ENCODE measurements around the gene ARHGAP31.
A peak's percentile ranks its signal among the peaks of the same experiment; 100 is the strongest.
"Not testable (repeated sequence)": the region's sequence is repeated elsewhere in the genome, so short reads cannot be mapped to it uniquely, and the experiment has no call there.

Gene ARHGAP31

DNA sequence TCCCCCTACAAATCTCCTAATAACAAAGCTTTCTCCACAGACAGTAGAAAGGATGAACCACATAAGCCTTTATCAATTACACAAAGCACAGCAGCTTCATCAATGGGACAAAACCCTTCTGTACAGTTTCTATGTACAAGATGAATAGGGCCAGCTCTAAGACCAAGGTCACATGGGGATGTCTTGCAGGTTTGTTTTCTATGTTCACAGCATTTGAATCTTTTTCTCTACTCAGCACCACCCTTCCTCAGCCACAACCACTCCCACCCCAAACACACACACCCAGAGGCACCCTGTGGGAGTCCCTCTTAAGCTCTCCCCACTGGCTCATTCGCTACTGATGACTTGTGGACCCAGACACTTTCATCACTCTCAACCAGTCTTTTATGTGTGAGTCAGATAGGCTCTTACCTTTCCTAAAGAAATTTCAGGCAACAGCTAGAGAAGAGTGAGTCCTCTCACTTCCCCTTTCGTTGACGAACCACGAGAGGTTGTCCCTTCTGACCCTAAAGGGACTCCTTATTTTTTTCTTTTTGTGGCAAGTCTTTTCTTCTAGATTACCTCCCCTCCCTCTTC is 57.9 kb downstream of the ARHGAP31 start:
- DNase-seq: peak; percentile 35

DNA sequence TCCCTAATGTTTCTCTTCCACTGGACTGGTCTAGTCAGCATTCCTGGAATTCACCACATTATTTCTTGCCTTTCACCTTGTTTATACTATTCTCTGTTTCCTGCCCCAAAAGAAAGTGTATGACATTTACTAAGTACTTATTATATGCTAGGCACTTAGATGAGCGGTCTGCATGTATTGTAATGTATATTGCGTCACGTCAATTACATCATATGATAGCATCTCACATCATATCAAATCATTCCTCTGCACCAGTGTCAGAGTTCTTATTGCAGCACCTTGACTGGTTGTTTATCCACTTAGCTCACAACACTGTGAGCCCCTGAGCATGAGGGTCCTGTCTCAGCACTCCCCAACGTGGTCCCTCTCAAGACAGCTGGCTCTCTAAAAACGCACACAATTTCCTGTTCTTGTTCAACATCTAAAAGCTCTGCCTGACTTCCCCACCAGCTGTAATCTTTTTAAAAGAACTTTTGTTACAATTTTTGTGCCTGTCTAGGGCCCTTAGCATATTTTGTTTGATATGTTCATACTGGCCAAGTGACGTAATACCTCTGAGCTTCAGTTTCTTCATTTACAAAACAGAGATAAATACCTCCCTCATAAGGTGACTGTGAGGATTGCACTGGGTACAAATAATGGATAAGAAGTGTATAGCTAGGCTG is 58.8 kb downstream of the ARHGAP31 start:
- peak; percentile 55 for DNase-seq

DNA sequence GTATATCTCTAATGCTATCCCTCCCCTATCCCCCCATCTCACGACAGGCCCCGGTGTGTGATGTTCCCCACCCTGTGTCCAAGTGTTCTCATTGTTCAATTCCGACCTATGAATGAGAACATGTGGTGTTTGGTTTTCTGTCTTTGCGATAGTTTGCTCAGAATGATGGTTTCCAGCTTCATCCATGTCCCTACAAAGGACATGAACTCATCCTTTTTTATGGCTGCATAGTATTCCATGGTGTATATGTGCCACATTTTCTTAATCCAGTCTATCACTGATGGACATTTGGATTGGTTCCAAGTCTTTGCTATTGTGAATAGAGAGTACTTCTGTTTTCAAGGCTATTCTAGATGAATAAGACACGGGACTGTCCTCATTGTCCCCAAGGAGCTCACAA is 61.4 kb downstream of the ARHGAP31 start:
- not testable (repeated sequence) for DNase-seq

DNA sequence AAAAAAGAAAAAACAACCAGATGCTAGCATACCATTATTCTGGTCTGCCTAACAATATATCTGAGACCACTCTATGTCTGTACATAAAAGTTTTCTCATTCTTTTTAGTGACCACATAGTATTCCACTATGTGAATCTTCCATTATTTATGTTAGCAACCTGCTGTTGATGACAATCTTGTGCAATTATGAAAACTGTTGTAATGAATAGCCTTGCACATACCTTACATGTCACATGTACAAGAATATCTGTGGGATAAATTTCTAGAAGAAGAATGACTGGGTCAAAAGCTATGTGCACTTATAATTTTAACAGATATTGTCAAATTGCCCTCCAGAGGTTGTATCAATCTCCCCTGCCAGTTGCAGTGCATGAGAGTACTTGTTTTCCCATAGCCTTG is 62.5 kb downstream of the ARHGAP31 start:
- DNase-seq: no peak

DNA sequence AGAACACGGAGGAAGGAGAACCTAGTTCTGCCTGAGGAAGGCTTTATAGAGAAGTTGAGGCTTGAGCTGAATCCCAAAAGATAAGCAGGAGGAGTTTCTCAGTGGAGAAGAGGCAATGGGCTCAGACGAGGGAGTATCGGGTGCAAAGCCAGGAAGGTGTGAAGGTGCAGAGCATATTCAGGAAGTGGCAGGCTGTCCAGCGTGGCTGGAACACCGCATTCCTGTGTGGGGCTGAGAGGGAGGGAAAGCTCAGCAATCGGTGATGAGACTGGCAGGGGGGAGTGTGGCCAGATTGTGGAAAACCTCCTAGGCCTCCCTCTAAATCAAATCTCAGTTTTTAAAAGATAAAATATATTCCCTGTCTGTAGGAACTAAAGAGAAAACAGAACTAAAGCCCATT is 63.0 kb downstream of the ARHGAP31 start:
- DNase-seq: no peak

DNA sequence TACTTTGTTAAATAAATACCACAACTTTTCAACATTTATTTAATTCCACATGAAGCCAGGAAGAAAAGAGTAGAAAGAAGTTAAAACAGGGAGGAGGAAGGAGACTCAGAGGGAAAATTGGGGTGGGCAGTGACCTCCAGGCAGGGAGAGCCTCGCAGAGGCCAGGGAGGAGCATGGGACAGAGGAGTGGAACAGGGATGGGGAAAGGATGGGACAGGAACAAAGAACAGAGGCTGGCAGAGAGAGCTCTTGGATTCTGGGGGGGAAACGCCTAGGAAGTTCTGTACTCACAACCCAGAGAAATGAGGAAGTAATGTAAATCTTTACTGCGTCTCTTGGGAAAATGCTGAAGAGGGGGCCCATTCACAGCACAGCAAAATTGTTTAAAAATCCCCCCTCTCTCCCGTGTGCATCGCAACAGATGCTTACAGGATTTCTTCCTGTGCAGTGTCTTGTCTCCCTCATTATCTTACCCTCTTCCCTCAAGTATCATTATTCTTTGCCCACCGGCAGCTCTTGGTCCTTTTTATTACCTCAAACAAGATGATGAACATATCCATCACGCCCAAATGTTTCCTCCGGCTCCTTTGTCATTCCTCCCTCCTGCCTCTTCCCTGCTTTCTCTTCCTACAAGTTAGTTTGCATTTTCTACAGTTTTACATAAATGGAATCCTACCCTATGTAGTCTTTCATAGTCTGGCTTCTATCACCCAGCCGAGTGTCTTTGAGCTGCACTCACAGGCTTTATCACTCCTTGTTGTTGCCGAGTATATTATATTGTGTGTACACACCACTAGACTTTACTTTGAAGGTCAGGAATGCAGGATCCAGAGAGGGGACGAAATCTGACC is 65.5 kb downstream of the ARHGAP31 start:
- no peak for DNase-seq

DNA sequence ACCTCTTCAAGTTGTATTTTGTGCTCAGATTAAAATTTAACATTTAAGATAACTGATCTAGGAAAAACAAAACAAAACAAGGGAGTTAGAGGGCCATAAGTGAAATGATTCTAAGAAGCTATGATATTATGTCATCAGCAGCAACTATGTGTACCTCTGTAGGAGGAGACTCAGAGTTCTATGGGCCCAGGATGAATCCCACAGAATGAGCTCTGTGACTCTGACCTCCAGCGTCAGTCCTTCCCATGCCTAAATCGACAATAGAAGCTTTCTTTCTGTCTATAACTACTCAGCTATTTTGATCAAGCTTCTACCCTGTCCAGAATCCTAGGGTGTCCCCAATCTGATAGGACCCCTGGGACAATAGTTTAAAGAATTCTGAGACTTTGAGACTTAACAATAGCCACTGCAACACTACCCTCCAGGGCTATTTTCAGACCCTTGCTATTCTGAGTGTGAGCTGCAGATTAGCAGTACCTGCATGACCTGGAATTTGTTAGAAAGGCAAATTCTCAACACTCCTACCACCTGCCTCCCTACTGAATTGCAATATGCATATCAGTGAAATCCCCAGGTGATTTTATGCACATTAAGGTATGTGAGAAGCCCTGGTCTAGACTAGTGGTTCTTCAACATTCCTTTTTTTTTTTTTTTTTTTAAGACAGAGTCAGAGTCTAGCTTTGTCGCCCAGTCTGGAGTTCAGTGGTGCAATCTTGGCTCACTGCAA is 66.7 kb downstream of the ARHGAP31 start:
- no peak for DNase-seq

DNA sequence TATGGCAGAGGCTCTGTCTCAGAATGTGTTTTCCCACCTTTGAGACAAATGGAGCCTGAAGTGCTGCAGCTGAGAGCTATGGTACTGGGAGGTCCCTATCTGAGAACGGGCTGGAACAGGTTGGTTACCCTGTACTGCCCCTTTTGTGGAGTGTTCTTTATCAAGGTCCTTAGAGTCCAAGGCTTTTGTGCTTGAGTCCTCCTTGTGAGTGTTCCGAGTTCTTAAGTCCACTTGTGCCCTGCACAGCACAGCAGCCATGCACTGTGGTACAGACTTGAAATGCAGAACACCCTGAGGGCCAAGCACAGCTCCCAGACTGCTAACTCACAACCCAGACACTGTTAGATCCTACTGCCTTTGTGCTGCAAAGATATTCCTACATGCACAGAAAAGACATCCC is 67.8 kb downstream of the ARHGAP31 start:
- DNase-seq: no peak

DNA sequence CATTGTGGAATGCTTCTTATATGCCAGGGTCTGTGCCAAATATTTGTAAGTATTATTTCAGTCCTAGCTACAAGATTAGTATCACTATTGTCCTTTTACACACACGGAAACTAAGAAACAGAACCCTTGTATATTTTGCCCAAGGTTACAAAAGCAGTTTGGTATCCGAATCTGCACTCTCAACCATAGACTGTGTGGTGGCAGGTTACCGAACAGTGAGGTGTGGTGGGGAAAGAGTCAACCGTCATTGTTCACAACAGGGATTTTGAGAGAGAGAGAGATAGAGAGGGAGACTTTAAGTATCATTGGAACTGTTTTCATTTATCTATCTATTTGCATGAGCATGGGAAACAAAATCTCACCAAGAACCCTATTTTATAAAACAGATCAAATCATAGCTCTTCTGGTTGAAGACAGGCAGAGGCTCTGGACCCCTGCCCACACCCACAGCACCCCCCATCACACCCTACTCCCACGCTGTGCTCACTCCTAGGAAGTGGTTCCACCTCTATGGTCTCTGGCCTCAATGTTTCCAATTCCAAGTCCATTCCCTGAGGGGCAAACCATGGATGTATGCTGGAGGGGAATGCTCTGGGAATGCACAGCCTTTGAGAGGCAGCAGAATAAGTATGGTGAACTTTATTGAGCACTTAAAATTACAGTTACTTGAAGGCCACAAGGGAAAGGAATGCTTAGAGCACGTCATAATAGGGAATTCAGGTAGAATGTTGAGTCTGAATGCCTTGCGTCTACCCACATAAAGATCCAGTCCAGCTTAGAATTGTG is 69.0 kb downstream of the ARHGAP31 start:
- DNase-seq: no peak

DNA sequence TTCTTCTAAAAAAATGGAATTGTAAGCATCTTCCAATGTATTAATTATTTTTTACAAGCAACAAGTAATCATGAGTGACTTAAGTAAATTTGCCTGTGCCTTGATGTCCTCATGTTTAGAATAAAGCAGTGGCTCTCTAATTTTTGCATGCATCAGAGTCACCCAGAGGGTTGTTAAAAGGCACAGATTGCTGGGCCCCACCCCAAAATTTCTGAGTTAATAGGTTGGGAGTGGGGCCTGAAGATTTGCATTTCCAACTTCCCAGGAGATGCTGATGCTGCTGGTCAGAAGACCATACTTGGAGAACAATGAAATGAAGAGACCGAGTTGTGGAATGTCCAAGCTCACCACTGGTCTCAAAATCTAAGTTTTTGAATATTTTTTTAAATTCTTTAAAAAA is 70.2 kb downstream of the ARHGAP31 start:
- no peak for DNase-seq

DNA sequence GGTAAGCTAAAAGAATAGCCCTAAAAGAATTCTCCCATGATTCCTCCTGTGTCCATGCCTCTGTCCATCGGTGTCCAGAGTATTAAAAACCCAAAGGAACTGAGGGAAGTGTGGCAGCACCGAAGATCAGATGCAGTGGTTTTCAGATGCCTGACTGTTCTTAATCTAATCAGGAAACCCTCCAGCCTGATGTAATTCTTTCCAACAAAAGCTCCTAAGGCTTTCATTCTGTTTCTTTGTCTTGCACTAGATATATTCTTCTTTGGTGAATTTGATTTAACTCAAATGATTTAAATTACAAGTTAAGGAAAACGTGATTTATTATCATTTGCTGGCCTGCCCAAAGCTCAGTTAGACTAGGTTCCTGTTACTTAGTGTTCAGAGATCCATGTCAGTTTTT is 71.2 kb downstream of the ARHGAP31 start:
- no peak for DNase-seq

DNA sequence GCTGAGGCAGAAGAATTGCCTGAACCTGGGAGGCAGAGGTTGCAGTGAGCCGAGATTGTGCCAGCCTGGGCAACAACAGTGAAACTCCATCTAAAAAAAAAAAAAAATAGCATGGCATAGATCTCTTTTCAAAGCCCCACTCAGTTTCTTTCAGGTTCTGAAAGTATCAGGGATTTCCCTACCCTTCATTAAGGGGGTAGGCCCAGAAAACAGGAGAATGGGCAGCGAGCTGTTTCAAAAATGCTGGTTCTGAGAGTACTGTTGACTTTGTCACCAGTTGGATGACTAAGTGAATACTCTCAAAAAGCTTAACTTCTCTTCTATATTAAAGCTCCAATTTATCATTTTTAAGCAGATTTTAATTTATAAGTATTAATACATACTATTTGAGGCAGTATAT is 72.8 kb downstream of the ARHGAP31 start:
- DNase-seq: no peak

DNA sequence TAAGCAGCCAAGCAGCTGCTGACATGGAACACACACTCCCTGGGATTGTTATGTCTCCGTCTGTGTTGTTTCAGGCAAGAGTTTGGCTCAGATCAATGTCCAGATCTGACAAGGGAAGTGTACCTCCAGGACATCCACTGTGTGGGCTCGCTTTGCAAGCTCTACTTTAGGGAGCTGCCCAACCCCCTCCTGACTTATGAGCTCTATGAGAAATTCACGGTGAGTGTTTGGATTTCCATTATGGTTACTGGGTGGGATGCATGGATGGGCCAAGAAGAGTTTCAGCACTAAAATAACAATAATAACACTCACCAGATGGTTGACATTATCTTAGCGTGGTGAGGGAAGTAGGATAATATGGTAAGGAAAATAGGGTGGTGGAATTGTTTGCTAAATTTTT is 74.1 kb downstream of the ARHGAP31 start:
- no peak for DNase-seq

DNA sequence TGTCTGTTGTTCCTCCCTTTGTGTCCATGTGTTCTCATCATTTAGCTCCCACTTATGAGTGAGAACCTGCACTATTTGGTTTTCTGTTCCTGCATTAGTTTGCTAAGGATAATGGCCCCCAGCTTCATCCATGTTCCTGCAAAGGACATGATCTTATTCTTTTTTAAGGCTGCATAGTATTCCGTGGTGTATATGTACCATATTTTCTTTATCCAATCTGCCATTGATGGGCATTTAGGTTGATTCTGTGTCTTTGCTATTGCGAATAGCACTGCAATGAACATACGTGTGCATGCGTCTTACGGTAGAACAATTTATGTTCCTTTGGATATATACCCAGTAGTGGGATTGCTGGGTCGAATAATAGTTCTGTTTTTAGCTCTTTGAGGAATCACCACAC is 77.6 kb downstream of the ARHGAP31 start:
- DNase-seq: not testable (repeated sequence)

DNA sequence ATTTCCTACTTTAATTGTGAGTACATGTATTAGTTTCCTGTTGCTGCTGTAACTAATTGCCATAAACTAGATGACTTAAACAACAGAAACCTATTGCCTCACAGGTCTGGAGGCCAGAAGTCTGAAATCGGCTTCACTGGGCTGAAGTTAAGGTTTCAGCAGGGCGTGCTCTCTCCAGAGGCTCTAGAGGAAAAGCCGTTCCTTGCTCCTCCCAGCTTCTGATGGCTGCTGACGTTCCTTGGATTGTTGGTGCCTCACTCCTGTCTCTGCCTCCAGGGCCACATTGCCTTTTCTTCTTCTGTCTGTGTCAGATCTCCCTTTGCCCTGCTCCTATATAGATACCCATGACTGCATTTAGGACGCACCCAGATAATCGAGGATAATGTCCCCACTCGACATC is 80.9 kb downstream of the ARHGAP31 start:
- DNase-seq: no peak

DNA sequence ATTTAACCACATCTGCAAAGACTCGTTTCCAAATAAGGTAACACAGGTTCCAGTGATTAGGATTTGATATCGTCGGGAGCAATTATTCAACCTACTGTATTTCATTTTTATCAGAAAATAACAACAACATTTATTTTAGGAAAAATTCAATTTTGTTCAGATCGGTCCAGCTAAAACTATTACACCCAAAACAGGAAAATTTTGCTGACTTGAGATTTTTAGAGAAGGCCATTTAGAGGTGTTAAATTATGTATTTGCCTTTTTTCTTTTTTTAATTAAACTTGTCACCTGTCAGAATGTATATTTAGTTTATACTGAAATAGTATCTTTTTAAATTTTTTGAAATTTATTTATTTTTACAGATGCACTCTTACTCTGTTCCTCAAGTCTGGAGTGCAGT is 81.3 kb downstream of the ARHGAP31 start:
- no peak for DNase-seq

DNA sequence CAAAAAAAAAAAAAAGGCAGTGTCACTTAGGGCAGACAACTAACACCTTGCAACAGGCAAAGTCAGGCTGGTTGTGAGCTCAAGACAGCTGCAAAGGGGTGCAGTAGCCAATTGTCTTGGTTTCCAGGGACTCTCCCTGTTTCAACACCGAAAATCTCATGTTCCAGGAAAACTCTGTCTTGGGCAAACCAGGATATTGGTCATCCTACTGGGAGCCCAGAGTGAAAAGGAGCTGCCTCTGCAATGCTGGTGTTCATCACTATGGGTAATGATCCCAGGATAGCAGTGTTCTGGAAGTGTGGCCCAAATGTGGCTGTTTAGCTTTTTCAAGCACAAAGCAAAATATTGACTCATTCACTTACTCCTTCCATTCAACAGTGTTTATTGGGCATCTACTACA is 82.6 kb downstream of the ARHGAP31 start:
- DNase-seq: no peak

DNA sequence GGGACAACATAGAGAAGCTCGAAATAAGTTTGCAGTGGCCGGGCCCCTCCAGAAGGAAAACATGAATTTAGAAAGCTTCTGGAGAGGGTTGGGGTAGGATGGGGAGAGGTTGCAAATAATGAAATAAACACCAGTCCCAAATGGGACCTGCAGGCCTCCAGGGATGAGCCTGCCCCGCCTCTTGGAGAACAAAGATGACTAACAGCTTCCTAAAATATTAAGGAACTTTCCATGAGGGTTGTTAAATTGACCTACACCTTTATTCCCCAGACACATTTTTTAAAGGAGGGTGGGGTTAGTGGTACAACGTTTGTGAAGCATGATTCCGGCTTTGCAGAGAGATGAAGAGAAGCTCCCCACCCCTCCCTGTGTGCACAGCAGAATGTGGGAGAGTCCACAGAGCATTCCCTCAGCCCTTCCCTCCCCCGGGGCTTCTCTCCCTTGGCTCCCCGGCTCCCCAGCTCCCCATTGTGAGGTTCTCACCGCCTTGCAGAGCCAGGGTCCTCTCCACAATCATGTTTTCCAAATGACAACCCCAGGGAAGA is 84.1 kb downstream of the ARHGAP31 start:
- DNase-seq: no peak

DNA sequence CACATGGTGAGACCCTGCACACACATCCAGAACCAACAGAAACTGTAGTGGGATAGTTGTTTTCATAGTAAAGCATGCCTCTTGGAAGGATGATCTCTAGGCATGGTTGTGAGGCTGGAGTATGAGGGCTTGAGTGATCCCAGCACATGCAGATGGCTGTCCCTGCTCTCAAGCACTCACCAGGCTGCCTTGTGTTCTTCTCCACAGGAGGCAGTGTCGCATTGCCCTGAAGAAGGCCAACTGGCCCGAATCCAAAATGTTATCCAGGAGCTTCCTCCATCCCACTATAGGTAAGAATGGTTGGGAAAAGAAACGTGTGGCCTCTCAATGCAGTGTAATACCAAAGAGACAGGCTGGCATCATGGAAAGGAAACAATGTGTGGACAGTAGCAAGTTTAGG is 86.5 kb downstream of the ARHGAP31 start:
- DNase-seq: no peak

DNA sequence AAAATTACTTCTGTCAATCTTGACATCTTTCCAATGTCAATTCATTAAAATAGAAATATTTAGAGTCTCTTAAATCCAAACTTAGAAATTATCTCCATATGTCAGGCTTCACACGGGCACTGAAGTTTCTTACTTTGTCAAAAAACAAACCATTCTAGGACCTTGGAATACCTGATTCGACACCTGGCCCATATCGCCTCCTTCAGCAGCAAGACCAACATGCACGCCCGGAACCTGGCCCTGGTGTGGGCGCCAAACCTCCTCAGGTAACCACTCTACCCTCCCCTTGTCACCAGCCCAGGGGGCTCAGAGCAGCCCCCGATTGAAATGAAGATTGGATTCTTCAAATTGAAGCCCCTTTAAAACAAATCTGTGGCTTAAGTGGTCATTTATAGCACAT is 88.0 kb downstream of the ARHGAP31 start:
- no peak for DNase-seq

DNA sequence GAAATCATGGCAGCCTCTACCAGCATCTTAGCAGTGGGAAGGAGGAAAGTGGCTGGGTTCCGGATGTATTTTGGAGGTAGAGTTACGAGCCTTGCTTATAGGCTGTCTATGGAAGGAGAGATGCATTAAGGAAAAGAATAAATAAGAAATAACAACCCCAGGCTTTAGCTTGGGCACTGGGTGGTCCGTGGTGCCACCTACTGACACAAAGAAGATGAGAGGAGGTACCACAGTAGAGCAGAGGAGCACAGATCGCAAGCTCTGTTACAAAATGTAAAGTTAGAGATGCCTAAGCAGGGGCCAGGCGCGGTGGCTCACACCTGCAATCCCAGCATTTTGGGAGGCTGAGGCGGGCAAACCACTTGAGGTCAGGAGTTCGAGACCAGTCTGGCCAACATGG is 94.4 kb downstream of the ARHGAP31 start:
- DNase-seq: no peak

DNA sequence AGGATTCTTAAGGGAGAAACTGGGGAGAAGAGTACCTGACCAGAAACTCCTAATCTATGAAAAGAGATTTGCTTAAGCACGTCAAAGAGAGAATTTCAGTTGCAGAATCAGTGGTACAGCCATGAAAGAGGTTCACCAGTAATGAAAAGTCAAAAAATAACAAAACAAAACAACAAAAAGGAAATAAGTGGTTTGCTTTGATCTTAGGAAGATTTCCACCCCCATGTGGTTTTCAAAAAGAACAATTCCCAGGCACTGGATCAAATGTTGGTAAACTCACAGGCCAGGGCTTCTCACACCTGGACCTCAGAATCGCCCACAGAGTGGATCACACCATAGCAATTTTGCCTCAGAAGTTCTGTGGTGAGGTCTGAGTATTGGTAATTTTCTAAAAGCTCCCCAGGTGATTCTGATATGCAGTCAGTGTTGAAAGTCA is 101.8 kb downstream of the ARHGAP31 start:
- DNase-seq: no peak
